Measurements from ENCODE around the gene CHCHD5.
"Not testable (repeated sequence)": the region's sequence is repeated elsewhere in the genome, so short reads cannot be mapped to it uniquely, and the experiment has no call there.

The CHCHD5 gene, protein sequence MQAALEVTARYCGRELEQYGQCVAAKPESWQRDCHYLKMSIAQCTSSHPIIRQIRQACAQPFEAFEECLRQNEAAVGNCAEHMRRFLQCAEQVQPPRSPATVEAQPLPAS

GRCh38 chr2:112584134-112584890 is at the start of gene CHCHD5:
Gene CHCHD5 (plus strand): TSS chr2:112584609. CDS start chr2:112584648, 39 bp downstream.
- DNase-seq = peak; percentile 98

- DNase-seq = no peak
Observed at GRCh38 chr2:112534826-112535225, 49.6 kb upstream of the CHCHD5 start.

GRCh38 chr2:112536665-112537064 is 47.7 kb upstream of the CHCHD5 start:
- DNase-seq = not testable (repeated sequence)

GRCh38 chr2:112539306-112539705 is 45.1 kb upstream of the CHCHD5 start:
- DNase-seq = no peak

DNA sequence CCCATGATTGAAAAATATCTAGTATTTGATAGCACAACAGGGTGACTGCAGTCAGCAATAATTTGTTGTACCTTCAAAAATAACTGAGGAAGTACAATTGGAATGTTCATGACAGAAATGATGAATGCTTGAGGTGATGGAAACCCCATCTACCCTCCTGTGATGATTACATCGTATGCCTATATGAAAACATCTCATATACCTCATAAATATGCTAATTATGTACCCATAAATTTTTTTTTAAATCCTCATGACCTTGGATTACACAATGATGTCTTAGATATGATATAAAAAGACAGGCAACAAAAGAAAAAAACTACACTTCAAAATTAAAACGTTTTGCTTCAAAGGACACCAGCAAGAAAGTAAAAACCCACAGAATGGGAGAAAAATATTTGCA is 43.5 kb upstream of the CHCHD5 start:
- no peak for DNase-seq

GRCh38 chr2:112541315-112542122 is 42.9 kb upstream of the CHCHD5 start:
- peak; percentile 84 for DNase-seq

- DNase-seq = peak; percentile 87
Observed at GRCh38 chr2:112542123-112542983, 42.1 kb upstream of the CHCHD5 start, which contains the start of gene POLR1B. Gene POLR1B (plus strand): TSS chr2:112542465. CDS start chr2:112542495, 30 bp downstream.

DNA sequence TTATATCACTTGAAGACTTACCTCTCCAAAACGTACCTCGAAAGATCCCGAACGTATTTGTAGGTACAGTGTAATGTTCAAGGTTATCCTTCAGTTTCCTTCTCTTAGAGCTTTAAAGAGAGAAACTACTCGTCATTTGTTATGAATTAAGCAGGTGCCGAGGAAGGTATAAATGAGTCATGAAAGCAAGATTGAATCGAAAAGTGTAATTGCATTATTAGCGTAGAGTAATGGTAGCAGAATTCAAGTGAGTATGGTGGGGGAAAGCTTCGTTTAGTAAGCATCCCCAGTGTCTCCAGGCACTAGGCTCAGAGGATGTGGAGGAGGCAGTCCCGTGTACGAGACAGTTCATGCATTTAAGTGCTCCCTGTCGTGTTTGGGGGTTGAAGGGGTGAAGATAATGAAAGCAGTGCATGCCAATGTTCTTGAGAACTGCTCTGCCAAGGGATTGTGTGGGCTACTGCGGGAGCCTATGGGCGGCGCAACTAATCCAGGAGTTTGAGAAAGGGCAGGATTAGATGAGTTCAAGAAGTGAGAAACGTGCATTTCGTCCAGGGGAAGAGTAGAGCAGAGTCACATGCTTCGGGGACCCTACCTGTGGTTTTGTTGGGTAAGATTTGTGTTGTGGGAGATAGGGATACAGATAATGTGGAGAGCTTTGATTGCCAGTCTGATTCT is 41.3 kb upstream of the CHCHD5 start:
- DNase-seq = peak; percentile 43

GRCh38 chr2:112547333-112547732 is 37.1 kb upstream of the CHCHD5 start:
- DNase-seq = no peak

DNA sequence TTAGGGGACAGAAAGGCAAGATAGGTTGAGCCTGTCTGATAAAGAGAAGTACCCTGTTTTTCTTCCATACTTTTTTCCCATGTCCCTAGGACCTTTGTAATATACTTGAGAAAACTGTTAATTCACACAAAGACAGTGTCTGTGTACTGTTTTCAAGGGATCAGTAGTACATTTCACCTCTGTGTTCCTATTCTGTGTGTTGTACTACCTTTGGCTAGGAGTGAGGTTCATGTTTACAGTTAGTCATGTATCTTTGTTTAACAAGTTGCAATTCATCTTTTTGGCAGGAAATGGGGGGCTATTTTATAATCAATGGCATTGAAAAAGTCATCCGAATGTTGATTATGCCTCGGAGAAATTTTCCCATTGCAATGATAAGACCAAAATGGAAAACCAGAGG is 35.4 kb upstream of the CHCHD5 start:
- DNase-seq = no peak

DNA sequence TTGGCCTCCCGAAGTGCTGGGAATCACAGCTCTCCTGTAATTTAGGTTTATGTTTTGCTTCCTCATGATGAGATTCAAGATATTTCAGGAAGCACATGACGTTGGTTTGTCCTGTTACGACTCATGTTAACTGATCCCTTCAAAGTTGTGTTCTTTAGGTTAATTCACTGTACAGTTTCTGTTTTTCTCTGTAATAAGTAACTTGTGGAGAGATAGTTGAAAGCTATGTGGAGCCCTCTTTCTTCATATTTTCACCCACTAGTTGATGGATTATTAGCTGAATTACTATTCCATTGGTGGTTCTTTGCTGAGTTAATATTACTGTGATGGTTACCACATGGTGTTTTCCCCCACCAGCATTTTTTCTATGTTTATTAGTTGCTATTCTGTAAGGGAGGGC is 18.3 kb upstream of the CHCHD5 start:
- no peak for DNase-seq

GRCh38 chr2:112566508-112566907 is 17.9 kb upstream of the CHCHD5 start:
- not testable (repeated sequence) for DNase-seq

GRCh38 chr2:112572005-112572404 is 12.4 kb upstream of the CHCHD5 start:
- no peak for DNase-seq

DNA sequence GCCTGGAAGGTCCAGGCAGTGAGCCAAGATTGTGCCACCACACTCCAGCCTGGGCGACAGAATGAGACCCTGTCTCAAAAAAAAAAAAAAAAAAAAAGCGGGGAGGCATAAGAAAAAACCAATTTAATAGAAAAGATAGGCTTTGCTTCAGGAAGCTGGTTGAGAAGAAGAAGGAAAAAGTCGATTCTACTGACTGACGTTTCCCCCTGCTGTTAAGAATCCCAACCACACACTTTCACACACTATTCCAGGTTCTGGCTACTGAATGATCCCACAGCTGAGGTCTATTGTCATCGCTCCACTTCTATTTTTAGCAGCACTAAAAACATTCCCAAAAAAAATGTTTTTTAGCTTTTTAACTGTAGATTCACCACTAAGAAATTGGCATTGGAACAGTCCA is 6.7 kb upstream of the CHCHD5 start:
- no peak for DNase-seq

DNA sequence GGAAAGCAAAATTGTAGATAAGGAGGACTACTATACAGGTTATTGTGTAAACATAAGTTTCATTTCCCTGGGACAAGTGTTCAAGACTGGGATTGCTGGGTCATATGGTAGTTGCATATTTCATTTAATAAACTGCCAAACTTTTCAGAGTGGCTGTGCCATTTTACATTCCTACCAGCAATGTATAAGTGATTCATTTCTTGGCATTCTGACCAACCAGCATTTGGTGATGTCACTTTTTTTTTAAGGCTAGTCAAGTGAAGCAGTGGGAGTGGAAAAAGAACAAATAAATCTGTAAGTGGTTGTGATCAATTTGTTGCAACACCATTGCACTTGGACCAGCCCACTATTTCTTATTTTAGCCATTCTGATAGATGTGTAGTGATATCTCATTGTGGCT is 5.2 kb upstream of the CHCHD5 start:
- DNase-seq = peak; percentile 35

- DNase-seq = no peak
Observed at GRCh38 chr2:112580084-112580483, 4.3 kb upstream of the CHCHD5 start.

DNA sequence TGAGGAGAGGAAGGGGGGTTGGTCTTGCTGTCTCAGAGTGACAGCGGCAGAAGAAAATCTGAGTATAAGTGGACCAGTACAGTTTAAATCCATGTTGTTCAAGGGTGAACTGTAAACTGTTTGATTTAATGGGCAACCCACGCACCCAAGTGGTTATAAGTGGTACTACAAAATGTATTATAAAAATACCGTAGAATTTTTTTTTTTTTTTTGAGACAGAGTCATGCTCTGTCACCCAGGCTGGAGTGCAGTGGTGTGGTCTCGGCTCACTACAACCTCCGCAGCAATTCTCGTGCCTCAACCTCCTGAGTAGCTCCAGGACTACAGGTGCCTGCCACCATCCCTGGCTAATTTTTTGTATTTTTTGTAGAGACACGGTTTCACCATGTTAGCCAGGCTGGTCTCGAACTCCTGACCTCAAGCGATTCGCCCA is 2.1 kb upstream of the CHCHD5 start:
- DNase-seq = peak; percentile 82

DNA sequence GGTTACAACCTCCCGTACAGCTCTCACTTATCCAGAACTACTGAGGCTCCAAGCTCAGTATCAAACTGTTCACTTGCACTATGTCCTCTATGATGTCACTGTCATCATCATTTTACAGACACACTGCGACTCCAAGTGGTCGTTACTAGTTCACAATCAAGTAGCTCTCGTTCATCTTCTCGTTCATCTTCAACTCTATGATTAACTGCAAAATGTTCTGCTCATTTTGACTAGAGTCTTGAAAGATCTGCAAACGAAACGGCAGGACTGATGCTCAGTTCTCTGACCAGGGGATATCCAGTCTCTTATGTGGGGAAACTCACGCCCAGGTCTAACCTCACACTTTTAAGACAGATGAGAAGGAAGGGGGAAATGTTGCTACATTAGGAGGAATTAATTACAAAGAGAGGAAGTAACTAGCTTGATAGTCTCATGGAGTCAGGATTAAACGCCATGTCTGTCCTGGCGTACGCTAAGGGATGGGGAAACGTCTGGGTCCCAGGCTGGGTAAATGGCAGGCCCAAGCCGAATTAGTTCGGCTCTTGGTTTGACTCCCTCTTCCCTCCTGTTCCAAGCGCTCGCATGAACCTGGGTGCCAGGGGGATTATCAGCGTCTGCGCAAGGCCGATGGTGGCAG is 794 bp upstream of the CHCHD5 start:
- DNase-seq = peak; percentile 48

- DNase-seq = no peak
Observed at GRCh38 chr2:112584891-112585250, 462 bp downstream of the CHCHD5 start.

DNA sequence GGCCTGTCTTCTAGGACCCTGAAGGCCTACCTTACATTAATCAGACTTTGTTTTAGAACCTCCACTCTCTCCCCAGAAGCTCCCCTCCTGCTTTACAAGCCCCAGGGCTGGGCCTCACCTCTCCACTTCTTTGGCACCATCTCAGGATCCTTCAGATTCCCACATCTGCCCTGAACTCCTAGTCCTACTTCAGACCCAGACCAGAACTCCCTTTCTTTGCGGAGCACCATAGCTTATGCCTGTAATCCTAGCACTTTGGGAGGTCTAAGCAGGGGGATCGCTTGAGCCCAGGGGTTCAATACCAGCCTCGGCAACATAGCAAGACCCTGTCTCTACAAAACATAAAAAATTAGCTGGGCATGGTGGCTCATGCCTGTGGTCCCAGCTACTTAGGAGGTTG is 991 bp downstream of the CHCHD5 start:
- no peak for DNase-seq

- DNase-seq = no peak
Observed at GRCh38 chr2:112585873-112586464, 1.6 kb downstream of the CHCHD5 start.

All from hematopoietic multipotent progenitor cell treated with erythropoietin and hydrocortisone succinate and interleukin-3 and kit ligand, for 8 days (in vitro differentiated cells).